Stimulated activated CD4-positive, alpha-beta T cell treated with anti-CD3 and anti-CD28 coated beads, Interleukin-15, amount 100 ng/mL, for 48 hours (primary cell): ENCODE results near the gene SLC2A4RG.
"Not testable (repeated sequence)": the region's sequence is repeated elsewhere in the genome, so short reads cannot be mapped to it uniquely, and the experiment has no call there.

ENCODE experiments used
- DNase-seq, 2 donors: peaks; one replicate each; pipeline ENCODE4 v3.0.0-alpha.2; 2020; ENCODE audit warnings: low read depth in 2 of 2

Gene SLC2A4RG

GRCh38 chr20:63712191-63712590 lies 27.4 kb upstream of the SLC2A4RG start:
- no peak for DNase-seq

GRCh38 chr20:63714858-63715257 lies 24.7 kb upstream of the SLC2A4RG start:
- no peak for DNase-seq

GRCh38 chr20:63718996-63719395 lies 20.6 kb upstream of the SLC2A4RG start:
- no peak for DNase-seq

- DNase-seq: not testable (repeated sequence)
These were observed 16.5 kb upstream of the SLC2A4RG start for GRCh38 chr20:63722967-63723622.

- DNase-seq: not testable (repeated sequence)
These were observed 9.3 kb upstream of the SLC2A4RG start for GRCh38 chr20:63730189-63730733.

- DNase-seq: no peak
These were observed 8.2 kb upstream of the SLC2A4RG start for GRCh38 chr20:63731410-63731809.

GRCh38 chr20:63732118-63733095 lies 7.2 kb upstream of the SLC2A4RG start:
- no peak for DNase-seq

- DNase-seq: no peak
These were observed 6.5 kb upstream of the SLC2A4RG start for GRCh38 chr20:63733117-63733516.

GRCh38 chr20:63733579-63734081 lies 5.9 kb upstream of the SLC2A4RG start:
- no peak for DNase-seq

GRCh38 chr20:63734111-63734945 lies 5.2 kb upstream of the SLC2A4RG start:
- no peak for DNase-seq

GRCh38 chr20:63734946-63735858 lies 4.4 kb upstream of the SLC2A4RG start:
- DNase-seq: no peak

- DNase-seq: no peak
These were observed 3.5 kb upstream of the SLC2A4RG start, which contains the start of gene LIME1 for GRCh38 chr20:63735859-63736718. Gene LIME1, plus strand, starts transcription at chr20:63736664. Its CDS starts 886 bp downstream, at chr20:63737550.

- DNase-seq: no peak
These were observed 2.5 kb upstream of the SLC2A4RG start for GRCh38 chr20:63736893-63737694.

GRCh38 chr20:63737695-63737944 lies 2.0 kb upstream of the SLC2A4RG start:
- no peak for DNase-seq

- no peak for DNase-seq
These were observed 1.5 kb upstream of the SLC2A4RG start for GRCh38 chr20:63737945-63738686.

GRCh38 chr20:63738687-63739129 lies 868 bp upstream of the SLC2A4RG start:
- DNase-seq: no peak

- no peak for DNase-seq
These were observed 572 bp downstream of the SLC2A4RG start for GRCh38 chr20:63740070-63740626.
